PC-3 (cell line): Measurements from ENCODE around the gene IGIP.

Experiments used
- EZH2 ChIP-seq: fragments of 300-600 bp; sonication (generic); IDR thresholded peaks from one replicate; pipeline ENCODE4 v1.6.1; 2017; ENCODE audit warnings: antibody characterized with exemption, mild to moderate bottlenecking, low read length; ENCODE audit not compliant: unreplicated experiment
- TF ChIP-seq, protein P1 (sequence below): fragments of 300-600 bp; sonication (generic); conservative IDR thresholded peaks from 2 replicates; pipeline ENCODE4 v1.5.1; 2017; ENCODE audit warnings: antibody characterized with exemption, low read depth, mild to moderate bottlenecking, low read length

DNA sequence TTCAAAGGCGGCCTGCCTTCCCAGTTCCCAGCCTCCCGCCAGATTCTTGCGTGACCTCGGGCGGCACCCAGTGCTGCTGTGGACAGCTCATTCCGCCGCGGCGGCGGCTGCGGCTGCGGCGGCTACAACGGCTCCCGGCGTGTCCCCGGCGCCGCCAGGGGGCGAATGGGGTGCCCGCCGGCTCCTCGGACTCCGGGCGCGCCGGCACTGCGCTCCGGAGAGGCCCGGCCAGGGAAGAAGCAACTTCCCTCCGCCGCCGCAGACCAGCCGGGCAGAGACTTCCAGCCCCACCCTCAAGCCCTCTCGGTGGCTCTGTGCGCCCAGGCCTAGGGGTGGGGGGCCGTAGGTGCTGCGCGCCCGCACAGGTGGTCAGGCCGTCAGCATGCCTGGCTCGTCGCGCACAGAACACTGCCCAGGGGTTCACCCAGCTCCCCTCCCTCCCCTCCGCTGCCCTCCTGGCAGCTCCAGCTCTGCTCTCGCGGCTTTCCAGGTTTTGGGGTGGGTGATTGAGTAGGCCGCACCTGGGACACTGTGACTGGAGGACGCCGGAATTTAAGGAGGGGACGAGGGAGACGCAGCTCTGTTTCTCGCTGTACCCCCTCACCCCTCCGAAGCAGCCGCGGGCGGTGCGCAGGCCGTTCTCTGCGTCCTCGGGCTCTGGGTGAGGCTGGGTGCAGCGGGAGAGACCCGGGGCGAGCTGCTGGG is 20.2 kb downstream of the IGIP start:
- TF ChIP-seq, protein P1, sequence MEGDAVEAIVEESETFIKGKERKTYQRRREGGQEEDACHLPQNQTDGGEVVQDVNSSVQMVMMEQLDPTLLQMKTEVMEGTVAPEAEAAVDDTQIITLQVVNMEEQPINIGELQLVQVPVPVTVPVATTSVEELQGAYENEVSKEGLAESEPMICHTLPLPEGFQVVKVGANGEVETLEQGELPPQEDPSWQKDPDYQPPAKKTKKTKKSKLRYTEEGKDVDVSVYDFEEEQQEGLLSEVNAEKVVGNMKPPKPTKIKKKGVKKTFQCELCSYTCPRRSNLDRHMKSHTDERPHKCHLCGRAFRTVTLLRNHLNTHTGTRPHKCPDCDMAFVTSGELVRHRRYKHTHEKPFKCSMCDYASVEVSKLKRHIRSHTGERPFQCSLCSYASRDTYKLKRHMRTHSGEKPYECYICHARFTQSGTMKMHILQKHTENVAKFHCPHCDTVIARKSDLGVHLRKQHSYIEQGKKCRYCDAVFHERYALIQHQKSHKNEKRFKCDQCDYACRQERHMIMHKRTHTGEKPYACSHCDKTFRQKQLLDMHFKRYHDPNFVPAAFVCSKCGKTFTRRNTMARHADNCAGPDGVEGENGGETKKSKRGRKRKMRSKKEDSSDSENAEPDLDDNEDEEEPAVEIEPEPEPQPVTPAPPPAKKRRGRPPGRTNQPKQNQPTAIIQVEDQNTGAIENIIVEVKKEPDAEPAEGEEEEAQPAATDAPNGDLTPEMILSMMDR, result peak; percentile 42; the same call in 1 of the 2 replicates
- TF ChIP-seq EZH2, result no peak
